Activated naive CD4-positive, alpha-beta T cell treated with Interleukin-2 at 50 U/mL for 16 hours (primary cell): Measurements from ENCODE around the gene SHB.
"Not testable (repeated sequence)": the region's sequence is repeated elsewhere in the genome, so short reads cannot be mapped to it uniquely, and the experiment has no call there.

ENCODE experiments used
- DNase-seq: peaks from one replicate; pipeline ENCODE4 v3.0.0-alpha.2; 2020

Gene SHB

GRCh38 chr9:37913480-37914153 lies 155.4 kb downstream of the SHB start:
- peak; percentile 80 for DNase-seq

DNA sequence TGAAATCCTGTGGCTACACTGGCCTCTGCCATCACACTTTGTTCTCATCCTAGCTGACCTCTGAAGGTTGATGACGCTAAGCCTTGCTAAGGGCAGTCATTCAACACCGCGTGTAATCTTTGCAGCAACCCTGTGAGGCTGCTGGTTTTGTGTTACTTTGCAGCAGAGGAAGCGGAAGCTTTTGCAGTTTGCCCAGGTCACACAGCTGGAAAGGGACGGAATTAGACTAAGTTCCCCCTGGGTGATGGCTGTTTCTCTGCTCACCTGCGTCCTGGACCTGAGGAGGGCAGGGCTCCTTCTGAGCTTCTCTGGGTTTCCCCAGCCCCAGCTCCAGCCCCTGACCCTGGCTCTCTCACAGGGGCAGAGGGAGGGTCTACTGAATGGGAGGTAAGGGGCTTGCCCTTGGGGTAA lies 157.8 kb downstream of the SHB start:
- no peak for DNase-seq

DNA sequence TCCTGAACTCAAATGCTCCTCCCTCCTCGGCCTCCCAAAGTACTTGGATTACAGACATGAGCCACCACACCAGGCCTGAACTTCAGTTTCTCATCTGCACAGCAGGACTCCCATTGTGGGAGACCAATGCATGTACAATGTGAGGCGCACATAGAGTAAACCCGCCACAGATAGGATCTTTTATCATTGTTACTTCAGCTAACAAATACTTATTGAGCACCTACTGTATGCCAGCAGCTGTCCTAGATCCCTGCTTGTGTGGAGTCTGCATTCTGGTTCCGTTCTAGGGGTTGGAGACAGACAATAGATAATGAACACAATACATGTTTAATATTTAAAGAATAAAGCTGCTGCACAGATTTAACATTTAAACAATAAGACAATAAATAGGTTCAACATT lies 158.8 kb downstream of the SHB start:
- no peak for DNase-seq

GRCh38 chr9:37909836-37910235 lies 159.2 kb downstream of the SHB start:
- not testable (repeated sequence) for DNase-seq

GRCh38 chr9:37909326-37909725 lies 159.7 kb downstream of the SHB start:
- no peak for DNase-seq

DNA sequence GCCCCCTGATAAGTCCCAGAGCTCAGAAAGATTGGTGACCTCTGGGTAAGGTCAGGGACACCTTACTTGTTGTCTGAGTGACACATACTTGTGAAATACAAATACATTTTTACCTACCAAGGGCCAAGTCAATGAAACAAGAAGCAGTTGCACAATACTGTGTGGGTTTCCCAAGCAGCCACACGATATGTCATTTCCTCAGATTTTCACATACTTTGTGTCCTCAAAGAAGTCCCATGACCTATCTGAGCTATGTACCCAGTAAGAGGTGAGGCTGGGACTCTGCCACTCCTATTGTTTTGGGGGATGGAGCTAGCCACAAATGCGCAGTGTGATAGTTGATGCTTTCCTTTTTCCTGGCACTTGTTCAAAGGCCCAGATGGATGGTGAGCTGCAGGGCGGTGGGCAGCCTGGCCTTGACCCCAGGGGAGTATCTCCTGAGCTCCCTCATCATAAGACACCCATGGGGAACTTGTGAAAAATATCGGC lies 160.3 kb downstream of the SHB start:
- DNase-seq, result no peak

- no peak for DNase-seq
These were observed 160.7 kb downstream of the SHB start for GRCh38 chr9:37908283-37908682.

GRCh38 chr9:37906312-37907239 lies 162.5 kb downstream of the SHB start:
- no peak for DNase-seq

GRCh38 chr9:37905776-37906175 lies 163.3 kb downstream of the SHB start:
- no peak for DNase-seq

GRCh38 chr9:37905131-37905505 lies 163.9 kb downstream of the SHB start:
- DNase-seq, result no peak

DNA sequence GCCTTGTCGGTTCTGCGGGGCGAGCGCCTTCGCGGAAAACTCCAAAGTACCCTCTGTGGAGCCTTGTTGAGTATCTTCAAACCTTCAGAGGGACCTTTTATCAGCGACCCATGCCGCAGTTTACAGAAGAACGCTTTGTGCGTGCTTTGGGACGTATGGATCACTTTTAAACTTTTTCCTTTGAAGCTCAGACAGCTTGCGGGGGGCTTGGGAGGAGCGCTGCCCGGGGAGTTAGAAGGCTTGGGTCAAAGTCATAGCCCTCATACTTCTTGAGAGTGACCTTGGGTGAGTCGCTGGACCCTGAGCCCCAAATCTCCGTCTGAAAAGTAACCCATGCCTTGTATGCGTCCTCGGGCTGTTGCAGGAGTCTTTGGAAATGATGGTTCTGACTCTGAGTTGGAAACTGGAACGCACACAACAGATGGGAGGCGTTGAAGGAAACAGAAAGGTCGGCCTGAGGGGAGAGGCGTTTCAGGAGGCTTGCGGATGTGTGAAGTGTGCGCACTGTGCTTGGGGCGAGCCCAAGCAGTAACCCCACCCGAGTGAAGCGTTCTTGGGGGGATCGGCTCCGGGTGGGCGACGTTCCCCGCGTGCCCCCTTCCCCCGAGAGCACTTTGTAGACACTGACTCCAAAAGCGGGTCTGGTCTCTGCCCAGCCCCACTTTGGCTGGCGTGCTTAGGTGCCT lies 164.4 kb downstream of the SHB start:
- no peak for DNase-seq

DNA sequence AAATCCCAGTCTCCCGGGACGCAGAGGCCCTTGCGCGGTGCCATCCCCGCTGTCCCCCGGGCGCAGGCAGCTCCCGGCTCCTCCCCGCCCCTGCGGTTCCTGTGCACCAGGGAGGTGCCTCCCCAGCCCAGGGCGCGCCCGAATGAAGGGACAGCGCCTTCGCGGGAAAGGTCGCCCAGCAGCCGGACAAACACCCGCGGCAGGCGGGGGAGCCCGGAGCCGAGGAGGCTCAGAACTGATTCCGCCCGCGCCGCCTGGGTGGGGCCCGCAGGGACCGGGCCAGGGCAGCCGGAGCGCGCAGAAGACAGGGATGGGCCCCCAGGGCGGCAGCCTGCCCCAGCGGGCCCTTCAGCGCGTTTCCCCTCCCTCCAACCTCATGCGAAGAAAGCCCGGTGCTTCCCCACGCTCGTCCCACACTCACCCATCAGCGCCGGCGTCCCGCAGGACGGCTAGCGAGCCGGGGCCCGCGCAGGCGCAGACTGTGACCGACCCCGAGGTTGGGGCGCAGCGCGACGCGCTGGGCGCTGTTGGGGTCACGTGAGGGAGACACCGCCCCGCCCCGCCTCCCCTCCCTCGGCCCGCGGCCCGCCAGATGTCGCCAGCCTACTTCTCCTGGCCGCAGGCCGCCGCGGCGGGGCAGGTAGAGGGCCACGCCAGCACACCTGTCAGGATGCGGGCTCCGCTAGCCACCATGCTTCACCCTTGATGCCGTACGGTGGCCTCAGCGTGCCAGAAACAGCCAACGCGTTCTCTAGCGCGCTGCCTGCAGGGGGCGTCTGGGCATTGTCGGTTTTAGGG lies 165.2 kb downstream of the SHB start, which contains the start of gene SLC25A51:
Gene SLC25A51 (minus strand): TSS at position 481 of the 798 bp plus-strand sequence. CDS start 15,577 bp downstream, outside the sequence.
- DNase-seq, result peak; percentile 96

- DNase-seq, result no peak
These were observed 166.0 kb downstream of the SHB start for GRCh38 chr9:37902796-37903646.

DNA sequence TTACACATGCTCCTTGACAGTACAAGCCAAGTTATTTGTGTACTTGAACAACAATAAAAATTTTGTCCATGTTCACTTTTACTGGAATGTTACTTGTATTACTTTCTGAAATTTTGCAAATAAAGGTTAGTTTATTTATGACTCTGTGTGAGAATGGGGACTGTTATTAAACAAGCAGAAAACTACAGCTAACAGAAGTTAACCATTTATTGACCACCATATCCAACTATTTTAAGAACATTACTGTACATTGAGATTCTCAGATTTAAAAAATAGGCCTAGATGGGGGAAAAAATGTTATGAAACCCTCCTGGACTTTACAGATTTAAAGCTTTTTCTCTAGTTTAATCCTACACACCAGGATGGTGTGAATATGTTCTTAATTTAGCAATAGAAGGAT lies 166.9 kb downstream of the SHB start:
- DNase-seq, result no peak

DNA sequence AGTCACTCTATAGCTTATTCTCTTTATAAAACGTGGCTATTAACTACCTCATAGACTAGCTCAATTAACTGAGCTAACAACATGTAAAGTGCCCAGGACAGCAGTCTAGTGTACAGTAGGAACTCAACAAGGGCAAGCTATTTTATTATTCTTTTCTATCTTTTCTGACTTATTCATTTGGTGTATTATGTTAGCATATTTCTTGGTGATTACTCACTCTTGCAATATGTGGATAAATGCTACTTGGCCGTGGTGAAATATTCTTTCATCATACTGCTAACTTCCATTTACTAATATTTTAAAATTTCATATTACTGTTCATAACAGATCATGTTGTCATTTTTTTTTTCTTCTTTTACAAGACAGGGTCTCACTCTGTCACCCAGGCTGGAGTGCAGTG lies 170.0 kb downstream of the SHB start:
- no peak for DNase-seq

GRCh38 chr9:37897665-37898064 lies 171.4 kb downstream of the SHB start:
- no peak for DNase-seq

- no peak for DNase-seq
These were observed 177.0 kb downstream of the SHB start for GRCh38 chr9:37892063-37892462.

DNA sequence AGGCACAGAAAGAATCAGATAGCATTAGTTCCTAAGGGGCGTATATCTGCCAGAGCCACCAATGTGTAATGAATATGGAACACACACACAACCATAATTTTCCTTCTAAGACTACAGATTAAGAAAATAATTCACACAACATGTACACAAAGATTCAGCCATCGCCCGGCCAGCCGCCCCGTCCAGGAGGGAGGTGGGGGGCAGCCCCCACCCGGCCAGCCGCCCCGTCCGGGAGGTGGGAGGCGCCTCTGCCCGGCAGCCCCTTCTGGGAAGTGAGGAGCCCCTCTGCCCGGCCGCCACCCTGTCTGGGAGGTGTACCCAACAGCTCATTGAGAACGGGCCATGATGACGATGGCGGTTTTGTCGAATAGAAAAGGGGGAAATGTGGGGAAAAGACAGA lies 178.0 kb downstream of the SHB start:
- not testable (repeated sequence) for DNase-seq

GRCh38 chr9:37889536-37889935 lies 179.5 kb downstream of the SHB start:
- no peak for DNase-seq

DNA sequence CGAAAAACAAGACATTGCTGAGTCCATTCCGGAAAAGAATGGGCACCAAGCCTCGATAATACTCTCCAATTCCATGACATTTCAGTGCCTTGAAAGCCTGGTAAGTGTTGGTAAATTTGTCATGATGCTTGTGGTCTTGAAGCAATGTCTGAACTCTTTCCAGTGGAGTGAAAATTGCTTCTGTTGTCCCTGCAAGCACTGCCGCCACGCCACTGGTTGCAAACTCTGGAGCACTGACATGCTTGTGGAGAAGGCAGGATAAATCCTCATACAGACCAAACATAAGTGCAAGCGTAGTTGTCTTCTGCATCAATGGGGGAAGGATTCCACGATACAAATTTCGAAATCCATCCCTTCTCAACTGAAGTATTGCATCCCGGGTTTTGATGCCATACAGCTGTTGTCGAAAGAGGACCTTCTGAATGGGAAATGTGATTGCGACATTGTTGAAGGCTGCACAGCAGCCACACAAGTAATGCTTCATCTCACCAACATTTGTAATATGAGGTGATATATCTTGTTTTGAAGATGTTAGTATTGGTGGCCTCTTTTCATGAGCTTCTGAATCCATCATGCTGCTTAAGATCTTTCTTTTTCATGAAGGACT lies 180.9 kb downstream of the SHB start:
- DNase-seq, result not testable (repeated sequence)

DNA sequence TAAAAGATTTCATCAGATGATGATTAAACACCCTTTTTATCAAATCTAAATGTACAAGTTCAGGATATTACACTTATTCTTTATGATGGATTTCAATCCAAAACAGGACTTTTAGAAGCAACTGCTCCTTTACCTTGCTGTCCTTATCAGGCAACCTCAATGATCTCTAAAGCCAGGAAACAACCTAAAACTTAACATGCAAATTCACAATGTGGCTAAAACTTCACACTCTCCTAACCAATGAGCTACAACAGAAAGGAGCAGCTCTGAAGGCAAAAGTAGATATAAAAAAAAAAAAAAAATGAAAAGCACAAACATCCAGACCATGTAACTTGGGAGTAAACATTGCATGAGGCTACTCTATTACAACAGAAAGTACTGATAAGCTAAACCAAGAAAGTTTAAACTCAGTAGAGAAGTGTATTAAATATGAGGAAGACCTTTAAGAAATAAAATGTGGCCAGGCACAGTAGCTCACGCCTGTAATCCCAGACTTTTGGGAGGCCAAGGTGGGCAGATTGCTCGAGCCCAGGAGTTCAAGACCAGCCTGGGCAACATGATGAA lies 188.0 kb downstream of the SHB start:
- no peak for DNase-seq
